NCI-H82 treated with DMSO at 0.1 percent for 48 hours (cell line): ENCODE measurements around the gene SLX4IP.

Source experiments
- DNase-seq: peaks from one replicate; lab custom pipeline; 2025; ENCODE audit not compliant: unreplicated experiment; lab: John Stamatoyannopoulos, UW

The SLX4IP gene

DNA sequence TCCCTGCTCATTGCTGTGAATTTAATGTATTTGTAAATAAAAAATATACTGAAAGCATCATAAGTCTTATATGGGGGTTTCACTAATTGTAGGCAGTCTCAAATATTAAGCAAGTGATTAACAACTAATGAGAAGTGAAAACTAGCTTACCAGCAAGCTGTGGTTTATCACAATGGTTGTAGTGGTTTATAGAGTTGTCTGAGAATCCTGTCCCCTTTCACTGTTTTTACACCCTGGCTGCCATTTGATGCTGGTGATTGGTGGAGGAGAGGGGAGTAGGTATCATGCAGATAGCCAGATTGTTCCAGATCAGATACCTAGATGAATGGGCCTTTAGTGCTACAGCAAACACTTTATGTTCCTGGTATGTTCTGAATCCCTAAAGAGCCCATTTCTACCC is 7.1 kb upstream of the SLX4IP start:
- DNase-seq, result no peak

GRCh38 chr20:10429443-10429981 is 5.6 kb upstream of the SLX4IP start:
- peak; percentile 40 for DNase-seq

DNA sequence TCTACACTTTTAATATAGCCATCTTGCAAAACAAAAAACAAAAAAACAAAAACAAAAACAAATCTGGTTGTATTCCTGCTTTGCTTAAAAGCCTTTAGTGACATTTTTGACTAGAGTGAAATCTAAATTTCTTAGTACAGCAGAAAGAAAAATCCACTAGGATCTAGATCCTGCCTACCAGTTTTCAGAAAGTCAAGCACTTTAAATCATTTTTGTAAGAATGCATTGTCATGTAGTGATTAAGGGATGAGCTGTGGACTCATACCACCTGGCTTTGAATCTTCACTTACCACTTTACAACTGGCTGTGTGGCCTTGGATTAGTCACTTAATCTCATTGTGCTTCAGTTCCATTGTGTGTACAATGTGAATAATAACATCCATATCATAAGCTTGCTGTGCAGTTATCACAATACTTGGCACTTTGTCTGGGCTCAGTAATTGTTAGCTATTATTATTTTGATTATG is 5.1 kb upstream of the SLX4IP start:
- DNase-seq, result peak; percentile 40

GRCh38 chr20:10430704-10431103 is 4.4 kb upstream of the SLX4IP start:
- DNase-seq, result no peak

DNA sequence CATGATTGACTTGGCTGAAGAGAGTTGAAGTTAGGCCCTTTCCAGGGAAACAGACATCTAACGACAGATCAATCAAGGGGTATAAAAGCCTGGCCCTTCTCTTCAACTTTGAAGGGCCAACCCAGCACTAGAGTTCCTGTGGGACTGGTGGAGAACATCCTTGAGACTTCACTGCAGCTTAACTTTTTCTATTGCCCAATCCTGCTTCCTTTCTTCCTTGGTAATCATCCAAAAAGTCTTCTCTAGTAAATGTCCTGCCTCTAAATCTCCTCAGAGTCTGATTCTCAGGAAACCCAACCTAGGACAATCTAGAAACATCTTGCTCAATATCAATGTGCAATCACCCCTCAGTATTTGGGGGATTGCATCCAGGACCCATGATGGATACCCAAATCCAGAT is 3.0 kb upstream of the SLX4IP start:
- DNase-seq, result no peak

DNA sequence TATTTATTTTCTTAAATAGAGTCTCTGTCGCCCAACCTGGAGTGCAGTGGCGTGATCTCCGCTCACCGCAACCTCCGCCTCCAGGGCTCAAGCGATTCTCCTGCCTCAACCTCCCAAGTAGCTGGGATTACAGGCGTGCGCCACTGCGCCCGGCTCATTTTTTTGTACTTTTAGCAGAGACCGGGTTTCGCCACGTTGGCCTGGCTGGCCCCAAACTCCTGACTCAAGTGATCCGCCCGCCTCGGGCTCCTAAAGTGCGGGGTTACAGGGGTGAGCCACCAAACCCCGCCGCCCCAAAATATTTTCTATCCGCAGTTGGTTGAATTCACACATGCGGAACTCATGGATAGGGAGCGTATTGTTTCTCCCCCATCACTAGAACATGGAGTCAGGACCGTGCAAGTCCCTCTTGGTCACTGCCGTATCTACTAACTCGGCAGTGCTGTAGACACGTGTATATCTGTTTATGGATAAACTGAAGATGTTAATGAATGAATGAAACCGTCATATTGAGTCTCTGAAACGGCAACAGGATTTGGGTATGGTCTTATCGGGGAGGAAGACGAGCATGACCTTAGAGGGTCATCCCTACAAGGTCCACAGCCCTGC is 2.0 kb upstream of the SLX4IP start:
- no peak for DNase-seq

GRCh38 chr20:10433623-10434466 is 1.3 kb upstream of the SLX4IP start, which contains the start of gene MKKS:
MKKS (minus strand) TSS chr20:10434222; CDS start chr20:10413514, 20,708 bp downstream.
- peak; percentile 85 for DNase-seq

DNA sequence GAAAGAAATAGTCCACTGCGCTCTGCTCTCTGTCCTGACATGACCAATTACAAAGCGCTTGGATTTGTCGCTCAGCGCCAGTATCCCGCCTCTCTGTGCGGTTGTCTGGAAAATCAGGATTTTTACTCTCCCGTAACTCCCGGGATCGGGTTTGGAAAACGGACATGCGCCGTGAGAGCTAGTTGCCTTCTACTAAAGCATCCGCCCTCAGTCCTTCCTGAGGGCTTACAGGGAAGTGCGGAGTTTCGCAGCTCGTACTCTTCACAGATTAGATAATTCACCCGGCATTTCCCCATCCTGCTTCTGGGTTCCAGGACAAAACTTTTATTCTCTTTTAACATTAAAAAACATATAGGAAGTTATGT is 656 bp upstream of the SLX4IP start:
- peak; percentile 92 for DNase-seq

DNA sequence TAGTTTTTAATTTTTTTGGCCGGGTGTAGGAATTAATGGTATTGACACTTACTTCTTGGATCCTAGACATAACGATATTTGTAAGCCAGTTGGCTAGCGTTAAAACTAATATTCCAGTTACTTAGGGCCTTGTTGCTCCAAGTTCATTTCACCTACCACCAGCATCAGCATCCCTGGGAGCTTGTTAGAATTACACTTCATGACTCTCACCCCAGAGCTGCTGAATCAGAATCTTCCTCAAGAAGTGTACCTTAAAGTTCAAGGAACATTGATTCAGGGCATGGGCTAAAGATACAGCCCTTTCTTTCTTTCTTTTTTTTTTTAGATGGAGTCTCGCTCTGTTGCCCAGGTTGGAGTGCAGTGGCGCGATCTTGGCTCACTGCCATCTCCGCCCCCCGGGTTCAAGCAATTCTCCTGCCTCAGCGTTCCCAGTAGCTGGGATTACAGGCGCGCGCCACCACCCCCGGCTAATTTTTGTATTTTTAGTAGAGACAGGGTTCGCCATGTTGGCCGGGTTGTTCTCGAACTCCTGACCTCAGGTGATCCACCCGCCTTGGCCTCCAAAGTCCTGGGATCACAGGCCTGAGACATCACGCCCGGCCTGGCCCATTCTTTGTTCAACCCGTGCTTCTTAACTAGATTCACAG is 1.1 kb downstream of the SLX4IP start:
- no peak for DNase-seq

GRCh38 chr20:10438217-10438616 is 3.1 kb downstream of the SLX4IP start:
- DNase-seq, result no peak

- DNase-seq, result no peak
Observed at GRCh38 chr20:10443936-10444335, 8.8 kb downstream of the SLX4IP start.

- DNase-seq, result no peak
Observed at GRCh38 chr20:10445758-10446157, 10.7 kb downstream of the SLX4IP start.

DNA sequence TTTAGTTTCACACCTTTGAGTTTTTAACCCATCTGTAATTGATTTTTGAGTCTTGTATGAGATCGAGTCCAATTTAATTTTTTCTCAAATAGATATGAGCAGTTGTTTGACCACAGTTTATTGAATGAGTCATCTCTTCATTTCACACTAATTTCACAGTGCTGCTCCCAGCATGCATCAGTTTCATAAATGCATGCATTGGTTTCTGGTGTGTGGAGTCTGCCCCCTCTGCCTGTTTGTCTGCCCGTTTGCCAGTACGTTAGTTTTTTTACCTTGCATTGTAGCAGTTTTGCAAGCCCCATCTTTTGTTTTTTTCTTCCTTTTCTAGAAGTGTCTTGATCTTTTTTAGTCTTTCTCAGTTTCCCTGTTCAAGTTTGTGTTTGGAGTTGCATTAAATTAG is 11.9 kb downstream of the SLX4IP start:
- no peak for DNase-seq

DNA sequence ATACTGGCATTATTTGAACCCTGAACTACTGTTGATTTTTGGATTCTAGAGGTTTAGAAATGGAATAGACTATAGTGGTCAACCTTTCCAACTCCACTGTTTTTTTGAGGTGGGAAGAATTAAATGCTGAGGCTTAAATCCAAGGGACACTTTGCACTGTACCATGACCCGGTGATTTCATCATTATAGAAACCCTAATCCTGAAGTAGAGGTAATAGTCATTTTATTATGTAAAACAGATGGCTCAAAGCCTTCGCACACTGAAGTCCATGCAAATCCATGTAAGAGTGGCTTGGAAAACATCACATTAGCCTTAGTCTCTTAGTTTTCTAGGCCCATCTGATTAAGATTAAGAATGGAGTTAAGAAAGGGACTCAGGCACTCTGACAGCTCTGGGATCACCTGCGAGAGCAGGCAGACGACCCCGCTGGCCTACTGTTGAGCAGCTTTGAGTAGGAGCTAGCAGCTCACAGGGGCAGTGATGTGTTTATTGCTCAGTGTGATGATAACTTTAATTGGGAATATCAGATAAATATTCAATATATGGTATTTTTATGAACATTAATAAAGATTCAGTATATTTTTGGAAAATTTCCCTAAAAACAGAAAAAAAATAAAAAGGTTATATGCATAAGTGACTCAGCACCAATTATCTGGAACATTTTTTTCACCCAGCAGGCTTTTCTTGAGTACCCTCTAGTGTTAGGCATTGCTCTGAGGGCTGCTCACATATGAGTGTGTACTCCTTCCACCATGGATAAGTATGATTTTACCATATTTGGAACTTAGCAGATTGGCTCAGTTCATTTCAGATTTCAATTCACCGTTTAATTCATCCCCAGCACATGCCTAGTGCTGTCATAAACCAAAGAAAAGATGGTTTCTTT is 13.4 kb downstream of the SLX4IP start:
- peak; percentile 53 for DNase-seq

DNA sequence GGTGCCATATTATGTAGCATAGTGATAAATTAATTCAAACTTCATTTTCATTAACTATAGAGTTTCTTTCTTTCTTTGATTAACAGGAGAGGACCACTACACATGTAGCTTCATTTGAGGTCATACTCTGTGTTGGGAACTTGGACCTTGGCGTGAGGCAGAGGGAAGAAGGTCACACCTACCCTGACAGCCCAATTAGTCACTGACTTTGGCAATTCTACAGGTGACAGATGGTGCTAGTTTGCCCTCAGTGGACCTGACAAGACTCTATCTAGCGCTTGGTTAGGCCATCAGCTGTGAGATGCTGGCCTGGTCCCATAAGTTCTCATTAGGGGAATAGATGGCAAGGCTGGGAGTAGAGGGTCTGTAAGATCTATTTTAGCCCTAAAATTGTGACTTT is 14.2 kb downstream of the SLX4IP start:
- DNase-seq, result no peak

DNA sequence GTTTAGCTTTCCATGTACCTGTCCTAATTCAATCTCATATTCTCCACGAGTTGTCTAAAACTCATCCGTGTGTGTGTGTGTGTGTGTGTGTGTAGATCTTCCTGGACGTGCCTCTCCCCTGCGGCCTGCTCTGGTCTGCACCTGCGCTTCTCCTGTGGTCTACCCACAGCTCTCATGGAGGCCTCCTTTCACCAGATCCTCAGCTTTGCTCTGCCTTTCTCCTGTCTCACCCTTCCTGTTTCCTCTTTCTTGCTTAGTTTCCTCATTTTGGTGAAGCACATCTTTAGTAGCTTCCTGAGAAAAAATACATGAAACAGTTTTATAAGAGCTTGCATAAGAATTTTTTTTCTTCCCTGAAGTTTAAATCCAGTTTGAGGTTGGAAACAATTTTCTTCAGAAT is 18.1 kb downstream of the SLX4IP start:
- DNase-seq, result no peak

DNA sequence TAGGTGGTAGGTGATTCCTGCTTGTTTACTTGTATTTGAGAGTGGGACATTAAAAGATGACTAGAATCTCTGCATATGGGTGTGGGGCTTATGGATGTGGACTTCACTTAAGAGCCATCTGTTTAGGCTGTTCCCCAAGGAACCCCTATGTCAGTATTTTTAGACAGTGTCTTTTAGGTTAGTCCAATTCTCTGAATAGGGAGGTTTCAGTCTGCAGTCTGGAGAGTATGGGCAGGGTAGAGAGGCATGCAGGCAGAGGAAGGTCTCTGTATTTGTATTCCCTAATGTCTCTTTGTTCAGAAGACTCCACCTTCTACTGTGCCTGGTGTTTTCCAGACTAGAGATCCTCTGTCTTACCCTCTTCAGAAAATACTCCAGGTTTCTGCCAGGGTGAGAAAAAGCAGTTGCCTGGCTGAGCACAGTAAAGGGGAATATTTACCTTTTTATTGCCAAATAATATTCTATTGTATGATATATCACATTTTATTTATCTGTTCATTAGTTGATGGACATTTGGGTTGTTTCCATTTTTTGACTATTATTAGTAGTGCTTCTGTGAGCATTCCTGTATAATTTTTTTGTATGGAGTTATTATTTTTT is 19.1 kb downstream of the SLX4IP start:
- no peak for DNase-seq

- DNase-seq, result no peak
Observed at GRCh38 chr20:10461495-10461894, 26.4 kb downstream of the SLX4IP start.

DNA sequence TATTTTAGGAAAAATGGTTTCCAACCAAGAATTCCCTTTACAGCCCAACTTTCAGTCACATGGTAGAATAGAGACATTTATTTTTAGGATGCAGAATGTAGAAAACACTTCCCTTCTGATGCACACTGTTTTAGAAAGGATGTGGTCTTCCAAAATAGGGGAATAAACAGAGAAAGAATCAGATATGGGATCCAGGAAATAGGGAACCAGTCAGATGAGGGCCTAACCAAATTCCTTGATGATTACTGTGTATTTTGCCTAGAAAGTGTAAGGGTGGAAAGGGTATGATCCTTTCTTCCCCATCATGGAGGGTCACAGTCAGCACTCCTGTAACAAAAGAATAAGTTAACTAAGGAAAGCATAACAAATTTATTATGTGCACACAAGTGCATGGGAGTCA is 27.4 kb downstream of the SLX4IP start:
- DNase-seq, result no peak

DNA sequence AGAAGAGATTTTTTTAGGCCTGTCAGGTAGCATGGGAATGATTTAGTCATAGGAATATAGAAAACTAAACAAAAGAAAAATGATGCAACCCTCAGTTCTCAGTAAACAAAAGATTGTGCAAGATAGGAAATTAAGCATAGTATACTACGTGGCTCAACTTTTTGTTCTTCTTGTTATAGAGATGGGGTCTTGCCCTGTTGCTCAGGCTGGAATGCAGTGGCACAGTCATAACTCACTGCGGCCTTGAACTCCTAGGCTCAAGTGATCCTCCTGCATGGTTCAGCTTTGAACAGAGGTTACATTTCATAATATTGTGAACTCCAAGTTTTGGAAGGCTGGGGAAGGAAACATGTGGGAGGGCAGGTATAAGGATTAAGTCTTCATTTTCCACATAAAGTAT is 28.5 kb downstream of the SLX4IP start:
- no peak for DNase-seq
